ENCODE data around the gene FEV.

The FEV gene

GRCh38 chr2:218956039-218956438, 28.9 kb downstream of the FEV start:
- Histone ChIP-seq H4K8ac (ENCODE audit: low read depth, low read length) (no peak overlapping the region), H3K27ac (ENCODE audit: low read depth, low read length) (no peak overlapping the region), H3K56ac (ENCODE audit: low read length) (no peak overlapping the region), H3K23ac (ENCODE audit: low read length) (no peak overlapping the region), H3K79me2 (ENCODE audit: control insufficient read depth, insufficient read depth, low read length) (no peaks in the 10 kb centered on the region), H4K5ac (ENCODE audit: low read length) (no peak overlapping the region), H3K36me3 (ENCODE audit: control insufficient read depth, insufficient read depth, low read length) (no peaks in the 10 kb centered on the region), H2BK5ac (ENCODE audit: low read length) (no peak overlapping the region), H2BK120ac (ENCODE audit: low read depth, low read length) (no peak overlapping the region), H3K18ac (ENCODE audit: low read length) (no peak overlapping the region), H3K4ac (ENCODE audit: low read depth, low read length) (no peak overlapping the region), H3K4me1 (ENCODE audit: control insufficient read depth, low read depth, low read length) (no peaks in the 10 kb centered on the region), H3K9ac (ENCODE audit: low read length) (no peak overlapping the region), H2AK5ac (ENCODE audit: low read length) (no peak overlapping the region), H2BK15ac (replicated peaks; ENCODE audit: low read depth) (no peak overlapping the region), H3K4me2 (ENCODE audit: low read length) (no peak overlapping the region), H3K4me3 (ENCODE audit: low read length) (no peak overlapping the region), H3K27me3 (ENCODE audit: insufficient read depth, low read length, poor library complexity) (peaks cover 20% of the 10 kb centered on the region), H3K79me1 (ENCODE audit: low read length) (no peaks in the 10 kb centered on the region)
- no CpG with 5 or more reads among the region's 1 CpG for WGBS (ENCODE audit: extremely low coverage, insufficient coverage, low lambda C conversion rate)
- DNase-seq = no peak

- no peaks in the 10 kb centered on the region for H3K79me1 ChIP-seq (ENCODE audit: low read length)
- DNase-seq = no peak
- H3K4me2 ChIP-seq (ENCODE audit: low read length) = no peak overlapping the region
- H4K8ac ChIP-seq (ENCODE audit: low read depth, low read length) = no peak overlapping the region
- H3K79me2 ChIP-seq (ENCODE audit: control insufficient read depth, insufficient read depth, low read length) = no peaks in the 10 kb centered on the region
- no peak overlapping the region for H2BK120ac ChIP-seq (ENCODE audit: low read depth, low read length)
- no peak overlapping the region for H3K18ac ChIP-seq (ENCODE audit: low read length)
- no peaks in the 10 kb centered on the region for H3K36me3 ChIP-seq (ENCODE audit: control insufficient read depth, insufficient read depth, low read length)
- peaks cover 7% of the 10 kb centered on the region for H3K27me3 ChIP-seq (ENCODE audit: insufficient read depth, low read length, poor library complexity)
- no peak overlapping the region for H3K4ac ChIP-seq (ENCODE audit: low read depth, low read length)
- no CpG with 5 or more reads among the region's 8 CpGs for WGBS (ENCODE audit: extremely low coverage, insufficient coverage, low lambda C conversion rate)
- no peak overlapping the region for H2AK5ac ChIP-seq (ENCODE audit: low read length)
- no peak overlapping the region for H3K4me3 ChIP-seq (ENCODE audit: low read length)
- no peak overlapping the region for H3K27ac ChIP-seq (ENCODE audit: low read depth, low read length)
- no peak overlapping the region for H2BK5ac ChIP-seq (ENCODE audit: low read length)
- no peak overlapping the region for H4K5ac ChIP-seq (ENCODE audit: low read length)
- H3K9ac ChIP-seq (ENCODE audit: low read length) = no peak overlapping the region
- H3K4me1 ChIP-seq (ENCODE audit: control insufficient read depth, low read depth, low read length) = no peaks in the 10 kb centered on the region
- no peak overlapping the region for H3K56ac ChIP-seq (ENCODE audit: low read length)
- no peak overlapping the region for H2BK15ac ChIP-seq (replicated peaks; ENCODE audit: low read depth)
- H3K23ac ChIP-seq (ENCODE audit: low read length) = no peak overlapping the region
These were observed 30.3 kb downstream of the FEV start for GRCh38 chr2:218954541-218955300.

- Histone ChIP-seq H2BK5ac (ENCODE audit: low read length) (no peak overlapping the region), H3K4me1 (ENCODE audit: control insufficient read depth, low read depth, low read length) (no peaks in the 10 kb centered on the region), H3K79me1 (ENCODE audit: low read length) (no peaks in the 10 kb centered on the region), H2BK15ac (replicated peaks; ENCODE audit: low read depth) (no peak overlapping the region), H3K56ac (ENCODE audit: low read length) (no peak overlapping the region), H3K4me3 (ENCODE audit: low read length) (no peak overlapping the region), H3K18ac (ENCODE audit: low read length) (no peak overlapping the region), H3K4me2 (ENCODE audit: low read length) (no peak overlapping the region), H3K27ac (ENCODE audit: low read depth, low read length) (no peak overlapping the region), H3K23ac (ENCODE audit: low read length) (no peak overlapping the region), H3K4ac (ENCODE audit: low read depth, low read length) (no peak overlapping the region), H2AK5ac (ENCODE audit: low read length) (no peak overlapping the region), H3K79me2 (ENCODE audit: control insufficient read depth, insufficient read depth, low read length) (no peaks in the 10 kb centered on the region), H3K9ac (ENCODE audit: low read length) (no peak overlapping the region), H4K8ac (ENCODE audit: low read depth, low read length) (no peak overlapping the region), H2BK120ac (ENCODE audit: low read depth, low read length) (no peak overlapping the region), H3K27me3 (ENCODE audit: insufficient read depth, low read length, poor library complexity) (peaks cover 6% of the 10 kb centered on the region), H4K5ac (ENCODE audit: low read length) (no peak overlapping the region), H3K36me3 (ENCODE audit: control insufficient read depth, insufficient read depth, low read length) (no peaks in the 10 kb centered on the region)
- peak; percentile 31 for DNase-seq
- no CpG with 5 or more reads among the region's 18 CpGs for WGBS (ENCODE audit: extremely low coverage, insufficient coverage, low lambda C conversion rate)
These were observed 31.5 kb downstream of the FEV start for GRCh38 chr2:218953366-218953954.

DNA sequence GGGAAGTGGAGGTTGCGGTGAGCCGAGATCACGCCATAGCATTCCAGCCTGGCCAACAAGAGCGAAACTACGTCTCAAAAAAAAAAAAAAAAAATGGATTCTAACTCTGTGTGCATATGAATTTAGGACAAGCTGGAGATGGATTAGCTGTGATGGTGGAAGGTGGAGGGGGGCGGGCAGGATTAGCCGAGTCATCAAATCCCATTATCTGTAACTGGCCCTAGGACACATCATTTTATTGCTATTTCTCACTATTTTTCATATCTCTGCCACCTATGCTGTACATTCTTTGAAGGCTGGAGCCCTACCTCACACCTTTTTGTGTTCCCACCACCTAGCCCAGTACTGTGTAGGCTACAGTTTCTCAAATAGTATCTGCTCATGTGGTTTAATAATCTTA, 32.8 kb downstream of the FEV start:
- no peak overlapping the region for H2BK15ac ChIP-seq (replicated peaks; ENCODE audit: low read depth)
- no peak overlapping the region for H4K8ac ChIP-seq (ENCODE audit: low read depth, low read length)
- no peak overlapping the region for H2BK120ac ChIP-seq (ENCODE audit: low read depth, low read length)
- H3K27me3 ChIP-seq (ENCODE audit: insufficient read depth, low read length, poor library complexity) = peaks cover 3% of the 10 kb centered on the region
- no peaks in the 10 kb centered on the region for H3K79me2 ChIP-seq (ENCODE audit: control insufficient read depth, insufficient read depth, low read length)
- no peak overlapping the region for H3K4me3 ChIP-seq (ENCODE audit: low read length)
- H3K4me2 ChIP-seq (ENCODE audit: low read length) = no peak overlapping the region
- no peak overlapping the region for H3K4ac ChIP-seq (ENCODE audit: low read depth, low read length)
- H3K23ac ChIP-seq (ENCODE audit: low read length) = no peak overlapping the region
- H3K79me1 ChIP-seq (ENCODE audit: low read length) = no peaks in the 10 kb centered on the region
- no peak overlapping the region for H3K56ac ChIP-seq (ENCODE audit: low read length)
- no peak overlapping the region for H3K18ac ChIP-seq (ENCODE audit: low read length)
- no peaks in the 10 kb centered on the region for H3K36me3 ChIP-seq (ENCODE audit: control insufficient read depth, insufficient read depth, low read length)
- no peak for DNase-seq
- H3K9ac ChIP-seq (ENCODE audit: low read length) = no peak overlapping the region
- H2AK5ac ChIP-seq (ENCODE audit: low read length) = no peak overlapping the region
- H3K27ac ChIP-seq (ENCODE audit: low read depth, low read length) = no peak overlapping the region
- no peaks in the 10 kb centered on the region for H3K4me1 ChIP-seq (ENCODE audit: control insufficient read depth, low read depth, low read length)
- no peak overlapping the region for H2BK5ac ChIP-seq (ENCODE audit: low read length)
- no peak overlapping the region for H4K5ac ChIP-seq (ENCODE audit: low read length)
- WGBS (ENCODE audit: extremely low coverage, insufficient coverage, low lambda C conversion rate) = no CpG with 5 or more reads among the region's 7 CpGs

- Histone ChIP-seq H2BK5ac (ENCODE audit: low read length) (no peak overlapping the region), H4K5ac (ENCODE audit: low read length) (no peak overlapping the region), H3K27me3 (ENCODE audit: insufficient read depth, low read length, poor library complexity) (no peaks in the 10 kb centered on the region), H3K56ac (ENCODE audit: low read length) (no peak overlapping the region), H3K36me3 (ENCODE audit: control insufficient read depth, insufficient read depth, low read length) (no peaks in the 10 kb centered on the region), H3K27ac (ENCODE audit: low read depth, low read length) (no peak overlapping the region), H3K9ac (ENCODE audit: low read length) (no peak overlapping the region), H3K4me1 (ENCODE audit: control insufficient read depth, low read depth, low read length) (no peaks in the 10 kb centered on the region), H3K23ac (ENCODE audit: low read length) (no peak overlapping the region), H3K79me2 (ENCODE audit: control insufficient read depth, insufficient read depth, low read length) (no peaks in the 10 kb centered on the region), H4K8ac (ENCODE audit: low read depth, low read length) (no peak overlapping the region), H2BK15ac (replicated peaks; ENCODE audit: low read depth) (no peak overlapping the region), H2AK5ac (ENCODE audit: low read length) (no peak overlapping the region), H3K4me2 (ENCODE audit: low read length) (no peak overlapping the region), H3K4ac (ENCODE audit: low read depth, low read length) (no peak overlapping the region), H2BK120ac (ENCODE audit: low read depth, low read length) (no peak overlapping the region), H3K4me3 (ENCODE audit: low read length) (no peak overlapping the region), H3K18ac (ENCODE audit: low read length) (no peak overlapping the region), H3K79me1 (ENCODE audit: low read length) (no peaks in the 10 kb centered on the region)
- no peak for DNase-seq
- no CpG with 5 or more reads among the region's 1 CpG for WGBS (ENCODE audit: extremely low coverage, insufficient coverage, low lambda C conversion rate)
These were observed 38.4 kb downstream of the FEV start for GRCh38 chr2:218946621-218947020.

Measured in mesendoderm (in vitro differentiated cells).